ENCODE results near the gene PBX1.
"Not testable (repeated sequence)": the region's sequence is repeated elsewhere in the genome, so short reads cannot be mapped to it uniquely, and the experiment has no call there.

Gene PBX1

DNA sequence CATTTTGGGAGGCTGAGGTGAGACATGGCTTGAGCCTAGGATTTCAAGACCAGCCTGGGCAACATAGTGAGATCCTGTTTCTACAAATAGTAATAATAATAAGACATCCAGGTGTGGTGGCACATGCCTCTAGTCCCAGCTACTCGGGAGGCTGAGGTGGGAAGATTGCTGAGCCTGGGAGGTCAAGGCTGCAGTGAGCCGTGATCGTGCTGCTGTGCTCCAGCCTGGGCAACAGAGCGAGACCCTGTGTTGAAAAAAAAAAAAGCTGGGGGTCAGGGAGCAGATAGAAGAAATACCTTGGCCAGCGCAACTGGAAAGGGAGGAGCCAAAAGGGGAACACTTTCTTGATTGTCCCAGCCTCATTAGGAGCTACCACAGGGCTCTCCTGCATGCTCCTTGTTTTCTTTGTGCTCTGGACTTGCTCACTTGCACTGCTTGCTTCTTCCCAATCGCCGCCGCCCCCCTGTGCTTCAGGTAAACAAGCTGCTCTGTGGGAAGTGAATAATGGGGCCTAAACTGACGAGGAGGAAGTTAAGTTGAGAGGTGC lies 31.1 kb downstream of the PBX1 start:
- no peak for DNase-seq (ENCODE audit: low read depth)

- DNase-seq (ENCODE audit: low read depth) = no peak
Observed at GRCh38 chr1:164590592-164590991, 31.6 kb downstream of the PBX1 start.

- DNase-seq (ENCODE audit: low read depth) = no peak
Observed at GRCh38 chr1:164591858-164592257, 32.9 kb downstream of the PBX1 start.

- DNase-seq (ENCODE audit: low read depth) = no peak
Observed at GRCh38 chr1:164592634-164593033, 33.6 kb downstream of the PBX1 start.

DNA sequence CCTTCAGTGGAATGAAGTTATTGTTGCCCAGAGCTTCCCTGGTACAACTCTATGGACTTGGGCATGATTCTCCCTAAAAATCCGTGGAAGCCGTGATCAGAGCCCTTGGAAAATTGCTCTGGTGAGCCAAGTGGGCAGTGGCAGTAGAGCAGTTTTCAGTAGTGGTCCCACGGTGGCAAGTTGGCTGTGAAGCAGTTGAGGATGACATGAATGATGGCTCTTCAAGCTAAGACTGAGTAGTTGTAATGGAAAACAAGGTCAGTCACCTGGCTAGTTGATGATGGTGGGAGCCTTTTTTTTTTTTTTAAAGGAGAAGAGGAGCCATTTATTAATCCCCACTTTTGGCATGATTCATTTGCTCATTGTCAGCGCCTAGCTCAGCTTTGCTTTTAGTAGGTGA lies 36.2 kb downstream of the PBX1 start:
- DNase-seq (ENCODE audit: low read depth) = no peak

- DNase-seq (ENCODE audit: low read depth) = no peak
Observed at GRCh38 chr1:164596172-164596571, 37.2 kb downstream of the PBX1 start.

DNA sequence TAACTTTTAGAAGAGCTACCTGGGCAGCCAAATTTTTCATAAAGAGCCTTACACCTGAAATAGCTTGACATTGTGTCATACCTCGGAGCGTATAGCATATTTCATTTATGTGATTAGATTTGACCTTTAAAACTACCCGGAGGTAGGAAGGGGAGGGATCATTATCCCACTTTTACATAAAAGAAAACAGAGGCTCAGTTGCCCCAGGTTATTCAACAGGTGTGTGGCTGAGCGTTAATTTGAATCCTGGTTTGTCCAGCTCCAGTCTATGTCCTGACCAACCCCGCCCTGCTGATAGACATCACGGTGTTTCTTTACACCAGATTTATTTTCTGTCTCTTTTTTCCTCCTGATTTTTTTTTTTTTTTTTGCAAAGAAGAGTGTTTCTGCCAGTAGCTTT lies 39.7 kb downstream of the PBX1 start:
- no peak for DNase-seq (ENCODE audit: low read depth)

DNA sequence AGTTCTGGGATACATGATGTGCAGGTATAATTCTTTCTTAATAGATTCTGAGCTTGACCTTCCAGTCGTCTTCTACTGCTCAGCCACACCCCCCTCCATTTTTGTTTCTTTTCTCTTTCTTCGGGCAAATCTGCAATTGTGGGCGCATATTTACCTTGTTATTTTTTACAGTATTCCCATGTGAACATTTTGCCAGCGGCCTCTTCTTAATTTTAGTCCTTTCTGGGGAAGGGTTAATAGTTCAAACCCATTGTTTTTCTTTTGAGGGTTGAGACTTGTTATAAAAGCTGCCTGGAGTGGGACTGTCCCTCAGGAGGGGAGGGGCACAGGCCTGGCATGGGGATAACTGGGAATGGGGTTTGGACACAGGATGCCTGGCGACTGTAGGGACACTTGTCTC lies 40.3 kb downstream of the PBX1 start:
- DNase-seq (ENCODE audit: low read depth) = no peak

GRCh38 chr1:164601399-164602100 lies 42.6 kb downstream of the PBX1 start:
- DNase-seq (ENCODE audit: low read depth) = no peak

- DNase-seq (ENCODE audit: low read depth) = no peak
Observed at GRCh38 chr1:164602101-164602422, 43.1 kb downstream of the PBX1 start.

GRCh38 chr1:164602480-164603093 lies 43.6 kb downstream of the PBX1 start:
- DNase-seq (ENCODE audit: low read depth) = no peak

DNA sequence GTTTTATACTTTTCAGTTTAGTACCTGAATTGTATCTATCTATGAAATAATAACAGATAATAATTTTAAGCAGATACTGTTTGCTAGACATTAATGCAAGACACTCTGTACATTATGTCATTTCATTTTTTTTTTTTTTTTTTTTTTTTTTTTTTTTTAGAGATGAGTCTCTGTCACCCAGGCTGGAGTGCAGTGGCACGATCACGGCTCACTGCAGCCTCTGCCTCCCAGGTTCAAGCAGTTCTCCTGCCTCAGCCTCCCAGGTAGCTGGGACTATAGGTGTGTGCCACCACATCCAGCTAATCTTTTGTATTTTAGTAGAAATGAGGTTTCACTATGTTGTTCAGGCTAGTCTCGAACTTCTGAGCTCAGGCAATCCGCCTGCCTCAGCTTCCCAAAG lies 44.8 kb downstream of the PBX1 start:
- not testable (repeated sequence) for DNase-seq (ENCODE audit: low read depth)

- DNase-seq (ENCODE audit: low read depth) = no peak
Observed at GRCh38 chr1:164604541-164604940, 45.6 kb downstream of the PBX1 start.

- DNase-seq (ENCODE audit: low read depth) = no peak
Observed at GRCh38 chr1:164605254-164606091, 46.5 kb downstream of the PBX1 start.

- no peak for DNase-seq (ENCODE audit: low read depth)
Observed at GRCh38 chr1:164607351-164607750, 48.4 kb downstream of the PBX1 start.

GRCh38 chr1:164608651-164609057 lies 49.7 kb downstream of the PBX1 start:
- no peak for DNase-seq (ENCODE audit: low read depth)

DNA sequence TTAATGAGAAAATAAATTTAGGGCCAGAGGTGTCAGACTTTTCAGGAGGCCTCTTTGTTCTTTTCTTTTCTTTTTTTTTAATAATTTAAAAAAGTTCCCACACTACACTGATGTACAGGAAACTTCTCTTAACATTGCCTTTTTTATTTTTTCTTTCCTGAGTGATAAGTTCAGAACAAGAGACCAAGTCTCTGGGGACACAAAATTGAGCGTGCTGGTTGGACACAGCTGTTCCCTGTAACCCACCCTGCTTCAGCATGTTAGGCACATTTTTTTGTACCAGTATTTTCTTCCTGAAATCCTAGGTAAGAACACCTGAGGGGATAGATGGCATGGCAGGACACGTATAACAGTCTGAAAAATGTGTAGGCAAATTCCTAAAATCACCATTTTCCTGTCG lies 50.1 kb downstream of the PBX1 start:
- DNase-seq (ENCODE audit: low read depth) = no peak

DNA sequence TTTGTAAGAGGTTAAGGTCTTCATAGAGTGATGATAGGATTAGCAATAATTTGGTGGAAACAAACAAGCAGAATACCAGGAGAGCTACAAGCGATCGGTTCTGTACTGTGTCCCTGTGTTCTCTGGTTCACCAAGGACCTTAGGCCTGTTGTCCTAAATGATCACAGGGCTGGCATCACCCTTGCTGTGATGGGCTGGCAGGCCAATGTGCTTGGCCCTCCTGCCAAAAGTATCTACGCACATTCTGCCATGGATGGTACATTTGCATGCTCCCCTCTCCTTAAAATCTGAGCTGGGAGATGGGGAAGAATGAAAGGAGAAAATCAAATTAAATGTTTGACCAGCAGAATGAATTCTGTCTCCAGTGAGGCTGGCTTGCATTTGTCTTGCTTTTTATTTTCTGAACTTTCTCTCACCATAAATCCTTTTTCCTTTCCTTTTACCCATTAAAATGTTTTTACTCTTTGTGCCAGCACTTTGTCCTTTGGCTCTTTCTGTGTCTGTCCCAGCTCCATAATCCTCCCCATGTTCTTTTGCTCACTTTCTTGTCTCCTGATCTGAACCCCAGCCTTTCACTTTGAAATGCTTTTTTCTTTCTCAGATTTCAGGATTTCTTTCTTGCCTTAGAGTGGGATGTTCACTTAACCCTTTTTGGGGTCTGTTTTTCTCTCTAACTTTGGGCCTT lies 51.7 kb downstream of the PBX1 start:
- DNase-seq (ENCODE audit: low read depth) = no peak

GRCh38 chr1:164611754-164612642 lies 53.0 kb downstream of the PBX1 start:
- DNase-seq (ENCODE audit: low read depth) = no peak

DNA sequence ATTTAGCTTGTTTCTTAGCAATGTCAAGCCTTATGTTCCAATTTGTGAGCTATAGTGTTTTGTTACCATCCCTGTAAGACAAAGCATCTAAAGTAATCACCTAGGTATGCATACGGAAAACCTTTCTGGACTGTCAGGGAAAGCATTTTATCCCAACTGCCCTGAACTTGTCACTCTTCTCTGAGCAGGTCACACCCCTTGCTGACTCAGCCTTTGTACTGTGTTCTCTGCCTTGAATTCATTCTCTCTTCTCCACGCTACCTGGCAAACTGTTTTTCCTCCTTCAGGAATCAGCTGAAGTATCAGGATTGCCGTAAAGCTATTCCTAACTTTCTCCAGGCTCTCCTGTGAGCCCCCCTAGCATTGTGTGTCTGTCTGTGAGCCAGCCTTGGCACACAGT lies 54.2 kb downstream of the PBX1 start:
- DNase-seq (ENCODE audit: low read depth) = no peak

DNA sequence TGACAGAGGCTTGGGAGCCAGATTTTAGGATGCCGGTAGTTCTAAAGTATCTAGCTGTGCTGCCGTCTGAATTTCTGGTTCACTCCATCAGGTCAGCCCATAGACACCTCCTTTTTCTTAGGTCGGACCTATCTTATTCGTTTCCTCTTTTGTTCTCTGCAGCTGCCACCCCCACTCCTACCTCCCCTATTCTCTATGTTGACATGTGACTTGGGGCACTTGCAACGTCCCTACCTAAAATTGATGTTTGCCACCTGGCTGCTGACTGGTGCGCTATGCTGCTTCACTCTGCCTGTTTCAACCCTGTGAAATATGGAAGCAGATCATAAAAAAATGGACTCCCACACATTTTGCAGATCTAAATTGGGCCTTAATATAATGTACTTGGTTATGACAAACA lies 55.3 kb downstream of the PBX1 start:
- DNase-seq (ENCODE audit: low read depth) = no peak
